Testis (tissue), 2 donors: ENCODE measurements around the gene SORL1-AS1.
A peak's percentile ranks its signal among the peaks of the same experiment; 100 is the strongest.

Source experiments
- DNase-seq: peaks from one replicate; pipeline ENCODE4 v3.0.0-alpha.2; 2019
- H3K27ac ChIP-seq, 2 donors: fragments of 200-600 bp; sonication (generic); one replicate each; pipeline ENCODE4 v1.5.1; 2019
- H3K27me3 ChIP-seq: fragments of 200-600 bp; sonication (generic); one replicate; pipeline ENCODE4 v1.5.1; 2019
- H3K36me3 ChIP-seq: fragments of 200-600 bp; sonication (generic); one replicate; pipeline ENCODE4 v1.5.1; 2017; ENCODE audit warnings: low read depth; ENCODE audit errors: missing control alignments
- H3K4me1 ChIP-seq: fragments of 200-600 bp; sonication (generic); one replicate; pipeline ENCODE4 v1.5.1; 2019
- H3K4me3 ChIP-seq, 2 donors: fragments of 200-600 bp; sonication (generic); one replicate each; pipeline ENCODE4 v1.5.1; 2017 to 2019
- H3K9me3 ChIP-seq: fragments of 200-600 bp; sonication (generic); one replicate; pipeline ENCODE4 v1.5.1; 2017
- CTCF ChIP-seq, 3 experiments: fragments of 450-650 bp in 2 of 3; fragments of 200-600 bp in 1 of 3; sonication (generic) in 1 of 3; IDR thresholded peaks; one replicate each; pipeline ENCODE4 v1.5.1; 2016 to 2019; ENCODE audit warnings: antibody characterized with exemption in 3 of 3, mild to moderate bottlenecking in 2 of 3, moderate library complexity in 1 of 3
- POLR2A ChIP-seq: fragments of 450-650 bp; IDR thresholded peaks from one replicate; pipeline ENCODE4 v1.6.1; 2017; ENCODE audit warnings: antibody characterized with exemption, mild to moderate bottlenecking, moderate library complexity
- WGBS, 2 donors: methylation state at CpG; one replicate each; pipeline ENCODE4 v1.1.5; 2018; 5-methylcytosine and 5-hydroxymethylcytosine counted together
- intact Hi-C: fragments of 100-400 bp; cut with DNase I; formaldehyde crosslinking; loops from one replicate; pipeline ENCODE4 v1.15.1; 2023; ENCODE audit warnings: low total_unique reads

Gene SORL1-AS1

GRCh38 chr11:121497176-121497998, 44.6 kb upstream of the SORL1-AS1 start:
- Histone ChIP-seq H3K27ac (no peak overlapping the region), H3K4me3 (no peak overlapping the region), H3K4me1 (peaks cover 12% of the 10 kb centered on the region), H3K36me3 (no peaks in the 10 kb centered on the region), H3K9me3 (no peaks in the 10 kb centered on the region), H3K27me3 (no peaks in the 10 kb centered on the region)
- intact Hi-C loops, result no loop called here
- 74 to 87% methylated on average over 5 of the region's 5 CpGs for WGBS, 2 donors
- DNase-seq, result no peak
- TF ChIP-seq POLR2A, result no peak
- no peak for TF ChIP-seq CTCF (IDR thresholded peaks at IDR 0.05)

GRCh38 chr11:121494355-121495099, 41.8 kb upstream of the SORL1-AS1 start:
- 58 to 62% methylated on average over 7 of the region's 7 CpGs for WGBS, 2 donors
- Histone ChIP-seq H3K36me3 (no peaks in the 10 kb centered on the region), H3K4me3 (no peak overlapping the region), H3K27me3 (no peaks in the 10 kb centered on the region), H3K9me3 (no peaks in the 10 kb centered on the region), H3K4me1 (peaks cover 12% of the 10 kb centered on the region), H3K27ac (no peak overlapping the region)
- DNase-seq, result peak; percentile 51
- intact Hi-C loops, result no loop called here
- no peak for TF ChIP-seq CTCF (IDR thresholded peaks at IDR 0.05)
- TF ChIP-seq POLR2A, result no peak

GRCh38 chr11:121489823-121490222, 37.1 kb upstream of the SORL1-AS1 start:
- intact Hi-C loops, result no loop called here
- H3K9me3 ChIP-seq, result no peaks in the 10 kb centered on the region
- H3K27me3 ChIP-seq, result no peaks in the 10 kb centered on the region
- H3K27ac ChIP-seq, result no peak overlapping the region
- TF ChIP-seq CTCF (IDR thresholded peaks at IDR 0.05), result no peak
- TF ChIP-seq POLR2A, result no peak
- H3K4me3 ChIP-seq, result no peak overlapping the region
- 91 to 96% methylated on average over 2 of the region's 2 CpGs for WGBS, 2 donors
- peaks cover 7% of the 10 kb centered on the region for H3K4me1 ChIP-seq
- DNase-seq, result no peak
- no peaks in the 10 kb centered on the region for H3K36me3 ChIP-seq

- Histone ChIP-seq H3K4me3 (no peak overlapping the region), H3K4me1 (no peaks in the 10 kb centered on the region), H3K36me3 (no peaks in the 10 kb centered on the region), H3K9me3 (no peaks in the 10 kb centered on the region), H3K27ac (no peak overlapping the region), H3K27me3 (no peaks in the 10 kb centered on the region)
- 86 to 87% methylated on average over 6 of the region's 6 CpGs for WGBS, 2 donors
- intact Hi-C loops, result no loop called here
- no peak for TF ChIP-seq CTCF (IDR thresholded peaks at IDR 0.05)
- TF ChIP-seq POLR2A, result no peak
- no peak for DNase-seq
Measured at GRCh38 chr11:121488641-121489040, 35.9 kb upstream of the SORL1-AS1 start.
